Cardiac fibroblast (primary cell): ENCODE results near the gene SPPL3.

ENCODE experiments used
- DNase-seq, 2 donors: peaks; one replicate each; pipeline versions ENCODE4 v3.0.0 to v3.0.0-alpha.2; 2010; ENCODE audit warnings: low read depth in 2 of 2
- H3K4me3 ChIP-seq, 2 donors: replicated peaks in 1 of 2; 1 replicate in 1 of 2; 2 replicates in 1 of 2; pipeline ENCODE4 v1.5.1; 2011; ENCODE audit warnings: low read depth in 2 of 2, low read length in 2 of 2, mild to moderate bottlenecking in 2 of 2, moderate library complexity in 1 of 2
- TF ChIP-seq, protein P1 (sequence below): IDR thresholded peaks from one replicate; pipeline ENCODE4 v1.5.1; 2011; ENCODE audit warnings: low read depth, mild to moderate bottlenecking, low read length, inconsistent platforms

Gene SPPL3

DNA sequence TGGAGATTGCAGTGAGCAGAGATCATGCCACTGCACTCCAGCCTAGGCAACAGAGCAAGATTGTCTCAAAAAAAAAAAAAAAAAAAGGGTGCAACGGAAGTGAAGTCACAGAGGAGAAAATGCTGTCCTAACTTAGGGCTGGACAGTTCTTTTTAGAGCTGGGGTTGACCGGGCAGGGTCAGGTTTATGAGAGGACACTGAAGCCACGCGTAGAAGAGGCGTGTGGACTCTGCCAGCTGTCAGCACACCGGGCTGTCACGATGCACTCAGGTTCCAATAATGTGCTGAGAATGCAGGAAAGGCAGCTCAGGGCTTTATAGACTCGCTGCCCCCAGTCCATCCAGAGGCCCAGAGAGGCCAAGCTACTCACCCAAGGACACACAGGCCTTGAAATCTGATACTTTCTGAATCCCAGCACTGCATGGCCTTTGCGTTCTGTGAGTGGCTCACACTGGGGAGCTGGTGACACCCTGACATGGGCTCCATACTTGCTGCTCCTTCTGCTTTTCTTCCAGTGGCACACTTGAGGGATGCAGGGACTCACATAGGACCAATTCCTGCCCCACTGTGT lies 28.9 kb upstream of the SPPL3 start:
- TF ChIP-seq, protein P1, sequence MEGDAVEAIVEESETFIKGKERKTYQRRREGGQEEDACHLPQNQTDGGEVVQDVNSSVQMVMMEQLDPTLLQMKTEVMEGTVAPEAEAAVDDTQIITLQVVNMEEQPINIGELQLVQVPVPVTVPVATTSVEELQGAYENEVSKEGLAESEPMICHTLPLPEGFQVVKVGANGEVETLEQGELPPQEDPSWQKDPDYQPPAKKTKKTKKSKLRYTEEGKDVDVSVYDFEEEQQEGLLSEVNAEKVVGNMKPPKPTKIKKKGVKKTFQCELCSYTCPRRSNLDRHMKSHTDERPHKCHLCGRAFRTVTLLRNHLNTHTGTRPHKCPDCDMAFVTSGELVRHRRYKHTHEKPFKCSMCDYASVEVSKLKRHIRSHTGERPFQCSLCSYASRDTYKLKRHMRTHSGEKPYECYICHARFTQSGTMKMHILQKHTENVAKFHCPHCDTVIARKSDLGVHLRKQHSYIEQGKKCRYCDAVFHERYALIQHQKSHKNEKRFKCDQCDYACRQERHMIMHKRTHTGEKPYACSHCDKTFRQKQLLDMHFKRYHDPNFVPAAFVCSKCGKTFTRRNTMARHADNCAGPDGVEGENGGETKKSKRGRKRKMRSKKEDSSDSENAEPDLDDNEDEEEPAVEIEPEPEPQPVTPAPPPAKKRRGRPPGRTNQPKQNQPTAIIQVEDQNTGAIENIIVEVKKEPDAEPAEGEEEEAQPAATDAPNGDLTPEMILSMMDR = no peak
- H3K4me3 ChIP-seq = no peak overlapping the region
- DNase-seq = no peak

- H3K4me3 ChIP-seq = no peak overlapping the region
- no peak for DNase-seq
- TF ChIP-seq, protein P1 = no peak
Measured at GRCh38 chr12:120932058-120932457, 27.9 kb upstream of the SPPL3 start.

DNA sequence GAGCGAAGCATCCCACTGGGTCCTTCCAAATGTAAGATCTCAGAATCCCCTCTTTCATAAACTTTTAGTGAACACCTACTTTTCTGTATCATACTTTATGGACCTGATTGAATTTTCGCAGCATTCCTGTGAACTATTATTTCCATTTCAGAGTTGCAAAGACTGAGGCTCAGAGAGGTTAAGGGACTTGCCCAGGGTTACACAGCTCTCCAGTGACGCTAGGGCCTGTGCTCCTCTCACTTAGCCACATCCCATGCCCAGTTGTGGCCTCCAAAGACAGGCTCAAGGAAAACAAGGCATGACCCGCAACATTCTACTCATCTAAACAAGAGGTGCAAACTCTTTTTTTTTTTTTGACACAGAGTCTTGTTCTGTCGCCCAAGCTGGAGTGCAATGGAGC lies 25.9 kb upstream of the SPPL3 start:
- no peak overlapping the region for H3K4me3 ChIP-seq
- no peak for DNase-seq
- TF ChIP-seq, protein P1 = no peak

- TF ChIP-seq, protein P1 = no peak
- H3K4me3 ChIP-seq = no peak overlapping the region
- no peak for DNase-seq
Measured at GRCh38 chr12:120928864-120929652, 24.9 kb upstream of the SPPL3 start.

DNA sequence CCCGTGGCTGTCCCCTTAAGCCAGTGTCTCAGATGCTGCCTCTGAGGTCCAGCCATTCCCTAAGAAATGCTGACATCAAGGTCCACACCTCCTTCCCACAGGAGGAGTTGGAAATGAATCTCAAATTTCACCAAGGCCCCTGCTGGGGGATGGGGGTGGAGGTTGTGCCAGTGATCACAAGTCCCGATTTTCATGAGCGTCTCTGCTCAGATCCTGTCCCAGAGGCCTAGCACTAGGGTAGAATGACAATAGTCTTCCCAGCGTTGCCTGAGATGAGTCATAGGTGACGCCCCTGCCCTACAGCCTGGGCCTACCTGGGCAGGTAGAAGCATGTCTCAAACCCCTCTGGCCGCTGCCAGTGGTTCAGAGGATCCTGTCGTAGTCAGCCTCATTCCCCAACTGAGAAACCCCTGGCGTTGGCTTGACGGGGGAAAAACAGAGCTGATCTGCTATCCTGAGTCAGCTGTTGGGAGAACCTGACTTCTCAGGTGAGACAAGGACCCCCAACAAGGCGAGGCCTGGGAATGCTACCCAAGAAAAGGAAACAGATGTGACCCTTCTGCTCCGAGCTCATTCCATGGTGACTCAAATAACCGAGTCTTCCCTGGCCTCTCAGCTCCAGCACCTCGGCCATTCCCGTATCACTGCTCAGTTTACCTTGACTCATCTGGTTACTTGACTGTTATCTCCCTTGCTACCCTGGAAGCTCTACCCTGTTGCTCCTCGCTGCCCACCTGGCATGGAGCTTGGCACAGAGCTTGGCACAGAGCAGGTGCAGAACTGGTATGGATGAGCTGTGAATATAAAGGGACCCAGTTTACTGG lies 21.8 kb upstream of the SPPL3 start:
- no peak for DNase-seq
- no peak overlapping the region for H3K4me3 ChIP-seq
- TF ChIP-seq, protein P1 = no peak

DNA sequence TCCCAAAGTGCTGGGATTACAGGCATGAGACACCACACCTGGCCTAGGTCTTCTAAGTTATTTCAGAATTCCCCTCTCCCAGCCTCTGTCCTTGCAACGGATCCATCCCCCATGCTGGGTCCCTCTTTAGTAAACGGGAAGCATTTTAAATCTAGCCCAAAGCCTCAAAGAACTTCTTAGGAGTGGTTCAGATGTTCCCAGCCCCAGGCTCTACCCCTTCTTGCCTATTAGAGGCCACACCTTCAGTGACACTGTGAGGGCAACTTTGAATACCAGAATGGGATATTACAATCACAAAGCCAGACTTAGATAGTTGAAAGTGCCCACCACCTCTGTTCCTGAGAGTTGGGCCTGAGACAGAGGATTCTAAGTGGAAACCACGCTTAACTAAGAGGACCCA lies 18.1 kb upstream of the SPPL3 start:
- no peak overlapping the region for H3K4me3 ChIP-seq
- TF ChIP-seq, protein P1 = no peak
- DNase-seq = no peak
